Measurements from ENCODE around the gene RPP40. TPM values are rescaled to one million over a fixed set of nuclear protein-coding genes. Genes with fewer than 3 reads are reported as not detected.

Gene RPP40
- total RNA-seq, 2 experiments from 2014 or later: 5.0 to 6.3 TPM

DNA sequence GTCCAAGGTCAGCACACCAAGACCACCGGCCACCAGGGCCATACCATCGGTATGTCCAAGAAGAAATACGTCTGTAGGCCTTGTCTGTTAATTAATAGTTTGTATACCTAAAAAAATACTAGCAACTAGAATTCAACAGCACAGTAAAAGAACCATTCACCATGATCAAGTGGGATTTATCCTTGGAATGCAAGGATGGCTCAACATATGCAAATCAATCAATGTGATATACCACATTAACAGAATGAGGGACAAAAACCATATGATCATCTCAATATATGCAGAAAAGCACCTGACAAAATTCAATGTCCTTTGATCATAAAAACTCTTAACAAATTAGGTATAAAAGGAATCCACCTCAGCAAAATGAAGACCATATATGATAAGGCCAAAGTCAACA lies 24.4 kb downstream of the RPP40 start:
- Mint-ChIP-seq H3K36me3 (ENCODE audit: low read depth) (peaks cover 3% of the 10 kb centered on the region), H3K4me1 (ENCODE audit: low read depth) (no peaks in the 10 kb centered on the region), H3K4me3 (no peak overlapping the region), H3K9me3 (ENCODE audit: insufficient read depth) (peaks cover 4% of the 10 kb centered on the region), H3K27me3 (ENCODE audit: low read depth) (peaks cover 2% of the 10 kb centered on the region), H3K27ac (no peak overlapping the region)
- POLR2A ChIA-PET: interaction anchor here (0.6 kb wide), 1 partner anchor 24 kb away, joined by 3 read pairs; no protein-coding TSS in a partner anchor
- CTCF ChIA-PET: no interaction called here
- DNase-seq (no peak), ATAC-seq (no peak)

GRCh38 chr6:4977468-4977867 lies 26.4 kb downstream of the RPP40 start:
- CTCF ChIA-PET: no interaction called here
- H3K4me3 Mint-ChIP-seq: no peak overlapping the region
- H3K4me1 Mint-ChIP-seq (ENCODE audit: low read depth): no peaks in the 10 kb centered on the region
- peaks cover 2% of the 10 kb centered on the region for H3K27me3 Mint-ChIP-seq (ENCODE audit: low read depth)
- H3K9me3 Mint-ChIP-seq (ENCODE audit: insufficient read depth): peaks cover 4% of the 10 kb centered on the region
- H3K36me3 Mint-ChIP-seq (ENCODE audit: low read depth): peaks cover 3% of the 10 kb centered on the region
- DNase-seq (no peak), ATAC-seq (no peak)
- H3K27ac Mint-ChIP-seq: no peak overlapping the region
- POLR2A ChIA-PET: no interaction called here

DNA sequence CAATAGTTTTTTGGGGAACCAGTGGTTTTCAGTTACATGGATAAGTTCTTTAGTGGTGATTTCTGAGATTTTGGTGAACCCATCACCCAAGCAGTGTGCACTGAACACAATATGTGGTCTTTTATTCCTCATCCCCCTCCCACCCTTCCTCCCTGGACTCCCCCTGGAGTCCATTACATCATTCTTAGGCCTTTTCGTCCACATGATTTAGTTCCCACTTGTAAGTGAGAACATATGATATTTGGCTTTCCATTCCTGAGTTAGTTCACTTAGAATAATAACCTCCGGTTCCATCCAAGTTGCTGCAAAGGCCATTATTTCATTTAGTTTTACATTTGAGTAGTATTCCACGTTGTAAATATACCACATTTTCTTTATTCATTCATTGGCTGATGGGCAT lies 28.3 kb downstream of the RPP40 start:
- CTCF ChIA-PET: no interaction called here
- Mint-ChIP-seq H3K27me3 (ENCODE audit: low read depth) (peaks cover 2% of the 10 kb centered on the region), H3K9me3 (ENCODE audit: insufficient read depth) (peaks cover 2% of the 10 kb centered on the region), H3K4me3 (no peak overlapping the region), H3K4me1 (ENCODE audit: low read depth) (no peaks in the 10 kb centered on the region), H3K27ac (no peak overlapping the region), H3K36me3 (ENCODE audit: low read depth) (peaks cover 3% of the 10 kb centered on the region)
- no peak for ATAC-seq
- POLR2A ChIA-PET: no interaction called here
- DNase-seq: no peak

DNA sequence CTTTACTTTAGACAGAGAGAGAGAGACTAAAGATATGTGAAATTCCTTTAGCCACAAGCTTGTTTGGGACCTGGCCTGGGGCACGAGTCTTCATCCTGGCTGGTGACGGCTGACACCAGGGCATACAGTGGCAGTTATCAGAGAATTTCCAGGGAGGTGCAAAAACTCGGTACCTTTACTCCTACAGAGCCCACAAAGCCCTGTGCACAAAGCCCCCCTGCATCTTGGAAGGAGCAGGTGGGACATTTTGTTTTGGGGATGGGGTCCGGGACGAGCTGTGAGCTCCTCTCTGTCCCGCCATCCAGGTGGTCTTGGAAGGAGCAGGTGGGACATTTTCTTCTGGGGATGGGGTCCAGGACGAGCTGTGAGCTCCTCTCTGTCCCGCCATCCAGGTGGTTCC lies 28.9 kb downstream of the RPP40 start:
- POLR2A ChIA-PET: no interaction called here
- ATAC-seq (no peak), DNase-seq (no peak)
- Mint-ChIP-seq H3K27me3 (ENCODE audit: low read depth) (peaks cover 2% of the 10 kb centered on the region), H3K27ac (no peak overlapping the region), H3K36me3 (ENCODE audit: low read depth) (peaks cover 3% of the 10 kb centered on the region), H3K9me3 (ENCODE audit: insufficient read depth) (no peaks in the 10 kb centered on the region), H3K4me1 (ENCODE audit: low read depth) (no peaks in the 10 kb centered on the region), H3K4me3 (no peak overlapping the region)
- CTCF ChIA-PET: no interaction called here

DNA sequence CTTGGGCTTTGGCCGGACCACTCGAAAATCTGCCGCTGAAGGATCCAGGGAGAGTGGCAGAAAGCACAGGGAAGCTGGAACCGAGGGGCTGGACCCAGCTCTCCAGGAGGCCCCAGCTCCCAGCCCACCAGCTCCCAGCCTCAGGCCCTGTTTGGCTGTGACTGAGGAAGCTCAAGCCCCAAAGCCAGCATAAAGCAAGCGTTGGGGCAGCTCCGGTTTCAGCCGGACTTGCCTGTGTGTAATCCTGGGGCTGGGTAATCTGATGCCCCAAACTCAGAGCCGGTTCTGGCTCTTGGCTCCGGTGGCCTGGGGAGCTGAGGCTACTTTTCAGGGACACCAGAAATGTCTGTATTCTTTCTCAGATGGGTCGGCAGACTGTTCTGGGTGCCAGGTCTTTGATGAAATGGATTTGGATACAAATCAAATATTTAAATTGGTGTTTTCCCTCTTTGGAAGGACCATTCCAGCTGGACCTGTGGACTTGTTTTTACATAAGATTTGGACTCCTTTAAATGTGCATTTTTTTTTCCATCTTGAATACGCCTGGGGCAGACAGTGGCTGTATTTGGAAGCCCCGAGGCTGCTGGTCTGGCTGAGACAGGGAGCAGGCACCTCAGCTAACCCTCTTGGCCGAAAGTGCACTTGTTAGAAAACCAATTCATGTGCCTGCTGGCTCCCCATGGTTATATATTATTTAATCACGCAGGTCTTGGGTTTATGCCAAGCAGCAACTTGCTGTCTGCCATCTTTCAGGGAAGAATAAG lies 29.7 kb downstream of the RPP40 start:
- Mint-ChIP-seq H3K4me1 (ENCODE audit: low read depth) (no peaks in the 10 kb centered on the region), H3K4me3 (no peak overlapping the region), H3K9me3 (ENCODE audit: insufficient read depth) (no peaks in the 10 kb centered on the region), H3K36me3 (ENCODE audit: low read depth) (no peaks in the 10 kb centered on the region), H3K27ac (no peak overlapping the region), H3K27me3 (ENCODE audit: low read depth) (peaks cover 2% of the 10 kb centered on the region)
- ChIA-PET POLR2A (no interaction called here), CTCF (no interaction called here)
- DNase-seq (no peak), ATAC-seq (no peak)

DNA sequence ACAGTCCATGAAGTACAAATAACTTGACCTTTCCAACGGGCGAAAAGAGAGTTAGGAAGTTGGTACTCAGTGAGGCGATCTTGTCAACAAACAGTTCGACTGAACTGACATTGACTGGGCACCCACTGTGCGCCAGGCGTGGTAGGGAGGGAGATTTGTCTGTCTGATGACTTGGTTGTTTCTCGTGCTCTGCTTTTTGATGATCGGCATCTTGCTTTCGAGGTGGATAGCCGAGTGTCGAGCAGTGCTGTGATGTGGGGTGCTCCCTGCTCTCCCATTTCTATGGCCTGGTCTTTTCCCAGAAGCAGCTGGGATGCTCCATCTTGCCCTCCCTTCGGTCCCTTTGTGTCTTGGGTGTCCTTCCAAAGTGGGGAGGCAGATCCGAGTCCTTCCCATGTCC lies 30.4 kb downstream of the RPP40 start:
- ChIA-PET POLR2A (no interaction called here), CTCF (no interaction called here)
- Mint-ChIP-seq H3K27me3 (ENCODE audit: low read depth) (peaks cover 2% of the 10 kb centered on the region), H3K9me3 (ENCODE audit: insufficient read depth) (no peaks in the 10 kb centered on the region), H3K4me3 (no peak overlapping the region), H3K27ac (no peak overlapping the region), H3K36me3 (ENCODE audit: low read depth) (no peaks in the 10 kb centered on the region), H3K4me1 (ENCODE audit: low read depth) (no peaks in the 10 kb centered on the region)
- DNase-seq (no peak), ATAC-seq (no peak)

DNA sequence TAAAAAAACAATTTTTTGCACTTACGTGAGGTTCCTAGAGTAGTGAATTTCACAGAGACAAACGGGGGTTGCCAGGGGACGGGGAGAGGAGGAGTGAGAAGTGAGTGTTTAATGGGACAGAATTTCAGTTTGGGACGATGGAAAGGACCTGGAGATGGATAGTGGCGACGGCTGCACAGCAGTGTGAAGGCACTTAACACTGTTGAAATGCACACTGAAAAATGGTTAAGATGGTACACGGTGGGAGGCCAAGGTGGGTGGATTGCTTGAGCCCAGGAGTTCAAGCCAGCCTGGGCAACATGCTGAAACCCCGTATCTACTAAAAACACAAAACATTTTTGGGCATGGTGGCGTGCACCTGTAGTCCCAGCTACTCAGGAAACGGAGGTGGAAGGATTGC lies 31.4 kb downstream of the RPP40 start:
- Mint-ChIP-seq H3K27me3 (ENCODE audit: low read depth) (peaks cover 2% of the 10 kb centered on the region), H3K27ac (no peak overlapping the region), H3K9me3 (ENCODE audit: insufficient read depth) (no peaks in the 10 kb centered on the region), H3K4me3 (no peak overlapping the region), H3K36me3 (ENCODE audit: low read depth) (no peaks in the 10 kb centered on the region), H3K4me1 (ENCODE audit: low read depth) (no peaks in the 10 kb centered on the region)
- ChIA-PET CTCF (no interaction called here), POLR2A (no interaction called here)
- ATAC-seq (no peak), DNase-seq (no peak)

DNA sequence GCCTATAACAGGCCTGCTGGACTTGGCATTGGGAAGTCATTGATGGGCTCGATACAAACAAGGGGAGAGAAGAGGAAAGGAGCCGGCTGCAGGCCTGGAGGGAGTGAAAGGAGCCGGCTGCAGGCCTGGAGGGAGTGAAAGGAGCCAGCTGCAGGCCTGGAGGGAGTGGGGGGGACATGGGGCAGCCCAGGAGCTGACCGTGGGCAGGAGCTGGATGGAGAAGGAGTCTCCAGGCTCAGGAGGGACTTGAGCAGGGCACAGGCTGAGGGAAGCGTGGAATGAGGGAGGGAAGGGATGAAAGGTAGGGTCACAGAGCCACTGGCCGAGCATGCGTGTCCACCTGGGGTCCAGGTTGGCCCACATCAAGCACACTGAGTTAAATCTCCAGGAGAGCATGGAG lies 32.0 kb downstream of the RPP40 start:
- no peaks in the 10 kb centered on the region for H3K36me3 Mint-ChIP-seq (ENCODE audit: low read depth)
- H3K27me3 Mint-ChIP-seq (ENCODE audit: low read depth): no peaks in the 10 kb centered on the region
- H3K27ac Mint-ChIP-seq: no peak overlapping the region
- H3K4me3 Mint-ChIP-seq: no peak overlapping the region
- ChIA-PET CTCF (no interaction called here), POLR2A (no interaction called here)
- no peaks in the 10 kb centered on the region for H3K9me3 Mint-ChIP-seq (ENCODE audit: insufficient read depth)
- ATAC-seq (no peak), DNase-seq (no peak)
- H3K4me1 Mint-ChIP-seq (ENCODE audit: low read depth): no peaks in the 10 kb centered on the region

GRCh38 chr6:4970739-4971395 lies 33.0 kb downstream of the RPP40 start:
- Mint-ChIP-seq H3K9me3 (ENCODE audit: insufficient read depth) (no peaks in the 10 kb centered on the region), H3K36me3 (ENCODE audit: low read depth) (no peaks in the 10 kb centered on the region), H3K4me3 (no peak overlapping the region), H3K4me1 (ENCODE audit: low read depth) (no peaks in the 10 kb centered on the region), H3K27ac (no peak overlapping the region), H3K27me3 (ENCODE audit: low read depth) (no peaks in the 10 kb centered on the region)
- ATAC-seq: no peak
- POLR2A ChIA-PET: no interaction called here
- CTCF ChIA-PET: no interaction called here
- no peak for DNase-seq

DNA sequence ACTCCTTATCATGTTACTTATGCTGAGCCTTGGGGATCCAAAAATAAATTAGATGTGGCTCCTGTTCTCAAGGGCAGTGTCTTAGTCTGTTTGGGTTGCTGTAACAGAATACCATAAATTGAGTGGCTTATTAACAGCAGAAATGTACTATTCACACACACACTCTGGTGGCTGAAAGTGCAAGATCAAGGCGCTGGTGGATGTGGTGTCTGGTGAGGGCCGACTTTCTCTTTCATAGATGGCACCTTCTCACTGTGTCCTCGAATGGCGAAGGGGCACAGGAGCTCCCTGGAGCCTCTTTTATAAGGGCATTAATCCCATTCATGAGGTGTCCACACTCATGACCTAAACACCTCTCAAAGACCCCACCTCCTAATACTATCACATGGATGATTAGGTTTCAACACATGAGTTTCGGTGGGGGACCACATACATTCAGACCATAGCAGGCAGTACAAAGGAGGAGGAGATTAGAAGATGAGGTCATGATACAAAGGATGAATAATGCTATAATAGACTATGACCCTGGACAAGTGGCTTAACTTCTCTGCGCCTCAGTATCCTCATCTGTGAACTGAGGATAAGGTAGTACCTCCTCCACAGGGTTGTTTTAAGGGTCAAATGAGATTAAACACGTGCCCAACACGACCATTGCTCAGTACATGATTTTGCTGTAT lies 34.1 kb downstream of the RPP40 start:
- ChIA-PET CTCF (no interaction called here), POLR2A (no interaction called here)
- Mint-ChIP-seq H3K4me3 (no peak overlapping the region), H3K27me3 (ENCODE audit: low read depth) (no peaks in the 10 kb centered on the region), H3K9me3 (ENCODE audit: insufficient read depth) (no peaks in the 10 kb centered on the region), H3K36me3 (ENCODE audit: low read depth) (no peaks in the 10 kb centered on the region), H3K4me1 (ENCODE audit: low read depth) (no peaks in the 10 kb centered on the region), H3K27ac (no peak overlapping the region)
- no peak for DNase-seq
- no peak for ATAC-seq

GRCh38 chr6:4967301-4968030 lies 36.4 kb downstream of the RPP40 start:
- H3K9me3 Mint-ChIP-seq (ENCODE audit: insufficient read depth): no peaks in the 10 kb centered on the region
- CTCF ChIA-PET: no interaction called here
- H3K4me3 Mint-ChIP-seq: no peak overlapping the region
- H3K27ac Mint-ChIP-seq: no peak overlapping the region
- no peaks in the 10 kb centered on the region for H3K4me1 Mint-ChIP-seq (ENCODE audit: low read depth)
- DNase-seq (no peak), ATAC-seq (no peak)
- no peaks in the 10 kb centered on the region for H3K27me3 Mint-ChIP-seq (ENCODE audit: low read depth)
- H3K36me3 Mint-ChIP-seq (ENCODE audit: low read depth): no peaks in the 10 kb centered on the region
- POLR2A ChIA-PET: no interaction called here

Measured in activated CD8-positive, alpha-beta T cell treated with anti-CD3 and anti-CD28 coated beads, Interleukin-2, amount 10 ng/mL, durations not matched to agents 7 days and 5 days (primary cell).